Measurements from ENCODE around the gene BIN1. TPM values are rescaled to one million over a fixed set of nuclear protein-coding genes. Genes with fewer than 3 reads are reported as not detected.

The BIN1 gene
- total RNA-seq, 1 experiment from 2014 or later = 87.5 TPM

DNA sequence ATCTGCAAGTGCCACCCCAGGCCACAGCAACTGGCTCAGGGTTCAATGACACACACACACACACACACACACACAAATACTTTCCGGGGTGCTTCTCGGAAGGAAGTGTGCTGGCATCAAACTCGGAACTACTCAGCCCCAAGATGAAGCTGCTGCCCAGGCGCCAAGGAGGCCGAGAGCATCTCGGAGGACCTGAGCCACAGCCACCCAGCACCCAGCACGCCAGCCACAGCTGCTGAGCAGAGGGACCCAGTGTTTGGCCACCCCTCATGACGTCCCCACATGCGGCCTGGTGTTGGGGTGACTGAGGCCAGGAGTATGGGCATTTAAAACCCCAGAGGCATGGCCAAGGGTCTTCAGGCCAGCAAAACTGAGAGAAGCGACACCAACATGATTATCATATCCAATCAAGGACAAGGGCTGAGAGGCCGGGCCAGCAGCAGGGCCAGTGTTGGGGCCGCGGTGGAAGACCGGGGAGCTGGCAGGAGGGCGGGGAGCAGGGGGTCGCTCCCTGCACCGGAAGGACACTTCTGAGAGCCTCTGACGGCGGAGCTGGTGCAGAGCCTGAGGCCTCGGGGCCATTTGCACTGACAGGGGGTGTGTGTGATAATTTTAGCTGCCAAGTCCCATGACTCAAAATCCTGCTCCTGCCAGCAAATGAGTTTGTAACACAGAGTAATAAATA, 61.8 kb downstream of the BIN1 start:
- H3K27ac ChIP-seq = no peak overlapping the region
- CTCF ChIA-PET = no interaction called here

DNA sequence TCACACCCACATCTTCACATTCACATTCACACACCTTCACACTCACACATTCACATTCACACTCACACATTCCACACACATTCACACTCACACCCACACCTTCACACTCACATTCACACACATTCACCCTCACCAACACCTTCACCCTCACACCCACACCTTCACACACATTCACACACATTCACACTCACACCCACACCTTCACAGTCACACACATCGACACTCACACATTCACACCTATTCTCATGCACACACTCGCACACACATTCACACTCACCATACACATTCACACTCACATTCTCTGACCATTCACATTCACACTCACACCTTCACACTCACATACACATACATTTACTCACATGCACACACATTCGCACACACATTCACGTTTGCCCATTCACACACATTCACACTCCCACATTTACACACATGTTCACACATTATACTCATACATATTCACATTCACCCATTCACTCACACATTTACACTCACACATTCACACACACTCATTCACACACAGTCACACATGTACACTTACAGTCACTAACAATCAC, 62.7 kb downstream of the BIN1 start:
- Histone ChIP-seq H3K9me2 (ENCODE audit: insufficient read depth) (no peaks in the 10 kb centered on the region), H3K4me2 (no peak overlapping the region), H3K9me3 (ENCODE audit: insufficient read depth, low read depth) (no peaks in the 10 kb centered on the region), H2AFZ (no peak overlapping the region), H3K27me3 (ENCODE audit: insufficient read depth, low read depth) (no peaks in the 10 kb centered on the region), H3K27ac (no peak overlapping the region), H3K4me3 (no peak overlapping the region), H3K79me2 (ENCODE audit: low read depth) (no peaks in the 10 kb centered on the region), H3K4me1 (replicated peaks; ENCODE audit: insufficient read depth) (no peaks in the 10 kb centered on the region), H3K36me3 (ENCODE audit: low read depth) (0 out of 2 replicates have a peak, but pooled peaks cover 4% of the 10 kb centered on the region), H3F3A (ENCODE audit: insufficient read depth, low read depth) (peaks cover 13% of the 10 kb centered on the region; the same call in 1 of the 2 replicates), H4K20me1 (ENCODE audit: insufficient read depth) (0 out of 2 replicates have a peak, but pooled peaks cover 3% of the 10 kb centered on the region)
- BruUV-seq (replicated peaks) = no TSS peak
- POLR2A ChIA-PET (ENCODE audit: unreplicated experiment) = no interaction called here
- DNase-seq = no peak
- TF ChIP-seq EZH2 (IDR thresholded peaks at IDR 0.05; ENCODE audit: low read depth) = no peak
- TF ChIP-seq, protein P1, sequence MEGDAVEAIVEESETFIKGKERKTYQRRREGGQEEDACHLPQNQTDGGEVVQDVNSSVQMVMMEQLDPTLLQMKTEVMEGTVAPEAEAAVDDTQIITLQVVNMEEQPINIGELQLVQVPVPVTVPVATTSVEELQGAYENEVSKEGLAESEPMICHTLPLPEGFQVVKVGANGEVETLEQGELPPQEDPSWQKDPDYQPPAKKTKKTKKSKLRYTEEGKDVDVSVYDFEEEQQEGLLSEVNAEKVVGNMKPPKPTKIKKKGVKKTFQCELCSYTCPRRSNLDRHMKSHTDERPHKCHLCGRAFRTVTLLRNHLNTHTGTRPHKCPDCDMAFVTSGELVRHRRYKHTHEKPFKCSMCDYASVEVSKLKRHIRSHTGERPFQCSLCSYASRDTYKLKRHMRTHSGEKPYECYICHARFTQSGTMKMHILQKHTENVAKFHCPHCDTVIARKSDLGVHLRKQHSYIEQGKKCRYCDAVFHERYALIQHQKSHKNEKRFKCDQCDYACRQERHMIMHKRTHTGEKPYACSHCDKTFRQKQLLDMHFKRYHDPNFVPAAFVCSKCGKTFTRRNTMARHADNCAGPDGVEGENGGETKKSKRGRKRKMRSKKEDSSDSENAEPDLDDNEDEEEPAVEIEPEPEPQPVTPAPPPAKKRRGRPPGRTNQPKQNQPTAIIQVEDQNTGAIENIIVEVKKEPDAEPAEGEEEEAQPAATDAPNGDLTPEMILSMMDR (conservative IDR thresholded peaks at IDR 0.05) = no peak
- intact Hi-C loops (cut with micrococcal nuclease; ENCODE audit: unreplicated experiment) = no loop called here
- CTCF ChIA-PET = no interaction called here

More for the DNA sequence above, 61.8 kb downstream of the BIN1 start:
- intact Hi-C loops (cut with micrococcal nuclease; ENCODE audit: unreplicated experiment) = no loop called here
- TSS peak; percentile 28 for BruUV-seq (replicated peaks)
- no peaks in the 10 kb centered on the region for H3K27me3 ChIP-seq (ENCODE audit: insufficient read depth, low read depth)
- POLR2A ChIA-PET (ENCODE audit: unreplicated experiment) = no interaction called here
- no peaks in the 10 kb centered on the region for H3K9me2 ChIP-seq (ENCODE audit: insufficient read depth)
- no peaks in the 10 kb centered on the region for H3K4me1 ChIP-seq (replicated peaks; ENCODE audit: insufficient read depth)
- no peak for TF ChIP-seq EZH2 (IDR thresholded peaks at IDR 0.05; ENCODE audit: low read depth)
- TF ChIP-seq, protein P1 (conservative IDR thresholded peaks at IDR 0.05) = no peak
- H3K79me2 ChIP-seq (ENCODE audit: low read depth) = no peaks in the 10 kb centered on the region
- H4K20me1 ChIP-seq (ENCODE audit: insufficient read depth) = 0 out of 2 replicates have a peak, but pooled peaks cover 3% of the 10 kb centered on the region
- no peak for DNase-seq
- H3K9me3 ChIP-seq (ENCODE audit: insufficient read depth, low read depth) = no peaks in the 10 kb centered on the region
- no peak overlapping the region for H3K4me2 ChIP-seq
- no peak overlapping the region for H2AFZ ChIP-seq
- 0 out of 2 replicates have a peak, but pooled peaks cover 4% of the 10 kb centered on the region for H3K36me3 ChIP-seq (ENCODE audit: low read depth)
- peaks cover 13% of the 10 kb centered on the region; the same call in 1 of the 2 replicates for H3F3A ChIP-seq (ENCODE audit: insufficient read depth, low read depth)
- no peak overlapping the region for H3K4me3 ChIP-seq

DNA sequence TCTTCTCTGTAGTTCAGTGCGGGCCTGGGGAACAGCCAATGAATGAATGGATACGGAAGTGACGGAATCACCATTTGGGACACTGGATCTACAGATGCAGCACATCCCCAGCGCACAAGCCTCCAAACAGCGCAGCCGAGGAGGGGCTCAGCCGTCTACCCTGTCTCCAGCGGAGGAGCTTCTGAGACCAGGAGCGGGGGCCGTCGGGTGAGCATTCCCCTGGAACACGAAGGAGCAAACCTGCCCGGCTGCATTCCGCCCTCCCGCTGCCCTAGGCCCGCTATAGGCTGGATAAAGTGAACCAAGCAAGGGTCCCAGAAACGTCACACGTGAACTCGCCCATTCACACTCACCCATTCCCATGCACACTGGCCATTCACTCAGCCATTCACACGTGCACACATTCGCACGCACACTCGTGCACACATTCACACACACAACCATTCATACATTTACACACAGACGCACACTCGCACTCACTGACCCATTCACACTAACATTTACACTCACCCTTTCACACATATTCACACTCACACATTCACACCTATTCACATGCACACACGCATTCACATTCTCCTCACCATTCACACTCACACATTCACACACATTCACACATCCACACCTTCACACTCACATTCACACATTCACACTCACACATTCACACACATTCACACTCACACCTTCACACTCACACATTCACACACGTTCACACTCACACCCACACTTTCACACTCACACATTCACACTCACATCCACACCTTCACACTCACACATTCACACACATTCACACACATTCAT, 63.4 kb downstream of the BIN1 start:
- Histone ChIP-seq H3K36me3 (ENCODE audit: low read depth) (0 out of 2 replicates have a peak, but pooled peaks cover 4% of the 10 kb centered on the region), H3K79me2 (ENCODE audit: low read depth) (no peaks in the 10 kb centered on the region), H3F3A (ENCODE audit: insufficient read depth, low read depth) (peaks cover 13% of the 10 kb centered on the region; the same call in 1 of the 2 replicates), H3K27ac (no peak overlapping the region), H3K9me3 (ENCODE audit: insufficient read depth, low read depth) (no peaks in the 10 kb centered on the region), H3K4me2 (no peak overlapping the region), H3K27me3 (ENCODE audit: insufficient read depth, low read depth) (no peaks in the 10 kb centered on the region), H3K4me1 (replicated peaks; ENCODE audit: insufficient read depth) (no peaks in the 10 kb centered on the region), H3K4me3 (no peak overlapping the region), H2AFZ (no peak overlapping the region), H4K20me1 (ENCODE audit: insufficient read depth) (0 out of 2 replicates have a peak, but pooled peaks cover 3% of the 10 kb centered on the region), H3K9me2 (ENCODE audit: insufficient read depth) (no peaks in the 10 kb centered on the region)
- ChIA-PET POLR2A (ENCODE audit: unreplicated experiment) (interaction anchor here (0.6 kb wide), 1 partner anchor 9 kb away, joined by 3 read pairs; no protein-coding TSS in a partner anchor), CTCF (no interaction called here)
- DNase-seq = peak in 1 of 2 experiments; percentile 26
- no TSS peak for BruUV-seq (replicated peaks)
- TF ChIP-seq, protein P1 (conservative IDR thresholded peaks at IDR 0.05) = no peak
- no peak for TF ChIP-seq EZH2 (IDR thresholded peaks at IDR 0.05; ENCODE audit: low read depth)
- intact Hi-C loops (cut with micrococcal nuclease; ENCODE audit: unreplicated experiment) = no loop called here

All from PC-9 (cell line).